ENCODE data around the gene DCLRE1C. TPM values are rescaled to one million over a fixed set of nuclear protein-coding genes. Genes with fewer than 3 reads are reported as not detected.
"Not testable (repeated sequence)": the region's sequence is repeated elsewhere in the genome, so short reads cannot be mapped to it uniquely, and the experiment has no call there.

DCLRE1C gene
- total RNA-seq, 2 donors from 2014 or later, result 8.7 to 12.0 TPM

- intact Hi-C loops (cut with DNase I), result loop anchor here (5.0 to 10.0 kb wide), 2 partner anchors 144 to 152 kb away; partner anchors contain the start of gene RPP38 (in 1 of the 2)
Observed at GRCh38 chr10:14952851-14953423, 959 bp downstream of the DCLRE1C start.

DNA sequence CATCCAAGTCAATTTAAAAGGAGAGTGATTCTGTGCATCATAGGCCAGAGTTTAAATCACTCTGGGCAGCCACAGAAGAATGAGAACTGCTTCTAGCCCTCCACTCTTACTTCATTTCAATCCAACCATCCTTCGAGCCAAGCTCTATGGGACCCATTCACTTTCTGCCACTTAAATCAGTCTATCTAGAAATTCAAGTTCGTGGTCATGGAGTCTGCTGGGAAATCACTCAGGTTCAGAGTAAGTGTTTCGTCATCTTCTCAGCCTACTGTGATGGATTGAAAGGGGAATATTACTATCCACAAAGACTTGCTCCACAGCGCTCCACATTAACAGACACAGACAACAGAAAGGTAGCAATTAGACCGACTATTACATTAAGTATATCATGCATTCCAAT, 4.6 kb downstream of the DCLRE1C start:
- intact Hi-C loops (cut with DNase I), result no loop called here
- DNase-seq (ENCODE audit: low spot score), result no peak

More at GRCh38 chr10:14952851-14953423, 959 bp downstream of the DCLRE1C start:
- DNase-seq (ENCODE audit: low spot score), result no peak

GRCh38 chr10:14947268-14947667, 6.6 kb downstream of the DCLRE1C start:
- DNase-seq (ENCODE audit: low spot score), result no peak
- intact Hi-C loops (cut with DNase I), result no loop called here

GRCh38 chr10:14945108-14945507, 8.8 kb downstream of the DCLRE1C start:
- intact Hi-C loops (cut with DNase I), result no loop called here
- DNase-seq (ENCODE audit: low spot score), result no peak

- intact Hi-C loops (cut with DNase I); DNase-seq (ENCODE audit: low spot score): not testable (repeated sequence)
Observed at GRCh38 chr10:14942950-14943338, 11.0 kb downstream of the DCLRE1C start.

- intact Hi-C loops (cut with DNase I); DNase-seq (ENCODE audit: low spot score): not testable (repeated sequence)
Observed at GRCh38 chr10:14942147-14942949, 11.5 kb downstream of the DCLRE1C start.

- DNase-seq (ENCODE audit: low spot score); intact Hi-C loops (cut with DNase I): not testable (repeated sequence)
Observed at GRCh38 chr10:14938971-14939370, 14.9 kb downstream of the DCLRE1C start.

- no peak for DNase-seq (ENCODE audit: low spot score)
- intact Hi-C loops (cut with DNase I), result no loop called here
Observed at GRCh38 chr10:14936584-14936983, 17.3 kb downstream of the DCLRE1C start.

DNA sequence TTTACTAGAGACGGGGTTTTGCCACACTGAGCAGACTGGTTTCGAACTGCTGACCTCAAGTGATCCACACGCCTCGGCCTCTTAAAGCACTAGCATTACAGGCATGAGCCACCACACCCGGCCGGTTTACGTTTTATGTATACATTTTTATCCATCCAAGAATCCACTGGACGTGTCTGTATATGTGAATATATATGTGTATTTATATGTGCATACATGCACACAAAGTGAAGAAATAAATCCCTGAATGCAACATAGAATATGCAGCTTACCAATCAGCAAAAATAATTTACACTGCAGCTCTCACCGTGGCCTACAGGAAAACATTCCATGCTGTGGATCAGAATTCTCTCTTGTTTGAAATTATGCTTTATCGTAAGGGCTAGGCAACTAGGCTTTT, 23.3 kb downstream of the DCLRE1C start:
- intact Hi-C loops (cut with DNase I), result no loop called here
- DNase-seq (ENCODE audit: low spot score), result no peak

GRCh38 chr10:14926722-14927416, 27.0 kb downstream of the DCLRE1C start:
- intact Hi-C loops (cut with DNase I), result no loop called here
- no peak for DNase-seq (ENCODE audit: low spot score)

- intact Hi-C loops (cut with DNase I), result no loop called here
- no peak for DNase-seq (ENCODE audit: low spot score)
Observed at GRCh38 chr10:14926061-14926470, 27.8 kb downstream of the DCLRE1C start.

DNA sequence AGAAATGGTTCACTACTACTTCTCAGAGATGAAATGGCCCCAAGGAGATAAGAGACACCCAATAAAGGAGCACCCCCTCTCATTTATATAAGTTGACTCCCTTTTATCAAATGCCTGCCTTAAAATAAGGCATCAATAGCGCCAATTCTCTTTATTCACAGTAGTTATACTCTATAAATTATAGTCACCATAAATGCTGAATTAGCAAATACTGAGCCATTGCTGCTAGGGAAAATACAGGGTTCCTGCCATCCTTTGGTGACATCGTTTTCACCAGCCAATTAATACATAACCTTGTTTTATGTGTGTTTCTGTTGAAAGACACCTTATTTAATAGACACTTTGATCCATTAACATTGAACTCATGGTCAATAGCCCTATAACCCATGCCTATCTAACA, 28.6 kb downstream of the DCLRE1C start:
- intact Hi-C loops (cut with DNase I), result no loop called here
- DNase-seq (ENCODE audit: low spot score), result no peak

GRCh38 chr10:14924013-14924412, 29.9 kb downstream of the DCLRE1C start:
- no peak for DNase-seq (ENCODE audit: low spot score)
- intact Hi-C loops (cut with DNase I), result no loop called here

DNA sequence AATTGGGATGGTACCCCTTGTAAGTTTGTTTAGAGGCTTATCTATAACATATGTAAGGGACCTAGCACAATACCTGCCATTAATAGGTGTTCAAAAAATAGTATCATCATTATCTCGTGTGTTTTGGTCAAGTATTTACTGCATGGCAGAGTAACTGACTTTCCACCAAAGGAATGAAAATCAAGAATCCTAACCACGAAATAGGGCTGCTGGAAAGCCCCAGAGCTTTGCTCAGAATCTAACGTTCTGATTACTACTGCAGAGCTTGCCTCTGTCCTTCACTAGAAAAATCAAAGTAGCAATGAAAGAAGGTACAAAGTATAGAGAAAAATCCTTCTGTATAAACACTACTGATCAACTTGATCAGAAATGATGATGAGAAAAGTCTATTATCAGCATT, 34.9 kb downstream of the DCLRE1C start:
- intact Hi-C loops (cut with DNase I), result no loop called here
- no peak for DNase-seq (ENCODE audit: low spot score)

DNA sequence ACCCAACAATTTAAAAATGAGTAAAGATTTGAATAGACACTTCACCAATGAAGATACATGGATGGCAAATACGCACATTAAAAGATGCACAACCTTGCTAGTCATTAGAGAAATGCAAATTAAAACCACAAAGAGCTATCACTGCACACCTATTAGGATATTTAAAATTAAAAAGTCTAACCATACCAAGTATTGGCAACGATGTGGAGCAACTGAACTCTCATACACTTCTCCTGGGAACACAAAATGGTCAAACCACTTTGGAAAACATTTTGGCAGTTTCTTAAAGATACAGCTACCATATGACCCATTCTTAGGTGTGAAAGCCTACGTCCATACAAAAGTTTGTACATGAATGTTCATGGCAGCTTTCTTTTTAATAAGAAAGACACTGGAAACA, 36.1 kb downstream of the DCLRE1C start:
- intact Hi-C loops (cut with DNase I), result no loop called here

GRCh38 chr10:14916600-14916999, 37.3 kb downstream of the DCLRE1C start:
- no peak for DNase-seq (ENCODE audit: low spot score)
- intact Hi-C loops (cut with DNase I), result no loop called here

More for the DNA sequence above, 36.1 kb downstream of the DCLRE1C start:
- no peak for DNase-seq (ENCODE audit: low spot score)

DNA sequence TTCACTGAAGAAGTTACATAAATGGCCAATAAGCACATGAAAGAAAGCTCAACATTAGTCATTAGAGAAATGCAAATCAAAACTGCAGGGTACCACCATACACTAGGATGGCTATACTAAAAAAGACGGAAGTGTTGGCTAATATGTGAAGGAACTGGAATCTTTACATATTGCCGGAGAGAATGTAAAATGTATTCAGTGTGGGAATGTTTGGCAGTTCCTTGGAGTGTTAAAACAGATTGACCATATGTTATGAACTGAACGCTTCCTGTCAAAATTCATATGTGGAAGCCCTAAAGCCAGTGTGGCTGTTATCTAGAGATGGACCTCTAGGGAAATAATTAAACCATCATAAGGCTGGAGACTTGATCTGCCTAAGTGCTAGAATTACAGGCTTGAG, 42.1 kb downstream of the DCLRE1C start:
- DNase-seq (ENCODE audit: low spot score), result no peak
- intact Hi-C loops (cut with DNase I), result no loop called here

DNA sequence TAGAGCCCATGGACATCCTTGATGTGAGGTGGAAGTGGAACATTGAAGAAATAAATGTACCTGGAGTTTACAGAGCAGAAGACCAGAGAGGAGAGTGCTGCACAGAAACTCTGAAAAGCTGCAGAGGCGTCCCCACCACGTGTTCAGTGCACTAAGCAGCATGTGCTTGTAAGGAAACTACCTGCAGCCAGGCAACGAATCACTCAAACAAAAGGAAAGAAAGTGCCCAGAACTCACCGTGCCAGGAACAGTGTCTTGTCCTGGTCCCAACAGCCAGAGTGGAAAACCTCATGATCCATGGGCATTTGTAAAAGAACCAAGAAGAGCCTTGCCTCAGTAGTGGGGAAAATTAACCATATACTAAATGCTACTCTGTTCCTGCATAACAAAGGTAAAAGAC, 42.9 kb downstream of the DCLRE1C start:
- intact Hi-C loops (cut with DNase I), result no loop called here
- DNase-seq (ENCODE audit: low spot score), result no peak

GRCh38 chr10:14909101-14909500, 44.8 kb downstream of the DCLRE1C start:
- no peak for DNase-seq (ENCODE audit: low spot score)
- intact Hi-C loops (cut with DNase I), result no loop called here

DNA sequence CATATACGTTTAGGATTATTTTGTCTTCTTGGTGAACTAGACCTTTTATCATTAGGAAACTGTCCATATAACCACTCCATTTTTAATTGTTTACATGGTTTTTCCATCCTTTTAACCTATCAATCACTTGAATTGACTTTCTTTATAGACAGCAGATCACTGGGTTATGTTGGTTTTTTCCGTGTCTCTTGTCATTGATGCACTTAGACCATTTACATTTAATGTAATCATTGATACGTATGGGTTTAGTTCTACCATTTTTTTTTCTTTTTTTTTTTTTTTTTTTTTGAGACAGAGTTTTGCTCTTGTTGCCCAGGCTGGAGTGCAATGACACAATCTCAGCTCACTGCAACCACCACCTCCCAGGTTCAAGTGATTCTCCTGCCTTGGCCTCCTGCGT, 46.3 kb downstream of the DCLRE1C start:
- DNase-seq (ENCODE audit: low spot score); intact Hi-C loops (cut with DNase I): not testable (repeated sequence)
